CD4-positive, alpha-beta T cell treated with Interleukin-15 for 4 hours (primary cell): Measurements from ENCODE around the gene MECP2.
"Not testable (repeated sequence)": the region's sequence is repeated elsewhere in the genome, so short reads cannot be mapped to it uniquely, and the experiment has no call there.

Experiments
- DNase-seq: peaks from one replicate; pipeline ENCODE4 v3.0.0-alpha.2; 2020; ENCODE audit warnings: low spot score

Gene MECP2

GRCh38 chrX:154017766-154018517, 79.6 kb downstream of the MECP2 start:
- DNase-seq: no peak

- DNase-seq: no peak
These were observed 81.0 kb downstream of the MECP2 start for GRCh38 chrX:154016366-154017076.

DNA sequence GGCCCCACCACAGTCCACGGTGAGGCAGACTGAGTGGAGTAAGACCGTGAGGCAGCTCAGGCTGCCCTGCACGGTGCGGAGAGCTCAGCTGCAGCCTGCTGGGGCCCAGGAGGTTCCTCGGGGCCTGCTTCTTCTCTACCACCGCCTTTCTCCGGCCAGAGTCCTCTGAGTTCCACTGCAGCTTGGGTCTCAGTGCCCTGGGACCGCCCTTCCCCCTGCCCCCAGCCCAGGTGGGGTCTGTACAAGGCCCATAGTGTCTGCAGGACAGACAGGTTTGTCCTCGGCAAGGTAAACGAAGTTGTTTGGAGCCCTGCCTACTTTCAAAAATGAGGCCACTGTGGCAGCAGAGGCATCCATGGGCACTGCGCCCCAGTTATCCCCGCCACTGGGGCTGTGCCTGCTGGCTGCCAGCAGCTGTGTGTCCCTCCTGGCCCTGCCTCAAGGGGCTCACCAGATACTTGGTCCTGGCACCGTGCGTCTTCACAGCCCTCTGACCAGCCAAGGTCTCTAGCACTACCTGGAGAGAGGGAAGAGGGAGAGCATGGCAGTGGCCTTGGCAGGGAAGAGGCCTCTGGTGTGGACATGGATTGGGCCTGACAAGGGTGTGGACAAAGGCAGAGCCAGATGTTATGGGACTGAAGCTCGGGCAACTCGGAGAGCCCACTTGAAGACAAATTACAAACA, 81.8 kb downstream of the MECP2 start:
- DNase-seq: no peak

GRCh38 chrX:154014429-154015380, 82.8 kb downstream of the MECP2 start:
- no peak for DNase-seq

DNA sequence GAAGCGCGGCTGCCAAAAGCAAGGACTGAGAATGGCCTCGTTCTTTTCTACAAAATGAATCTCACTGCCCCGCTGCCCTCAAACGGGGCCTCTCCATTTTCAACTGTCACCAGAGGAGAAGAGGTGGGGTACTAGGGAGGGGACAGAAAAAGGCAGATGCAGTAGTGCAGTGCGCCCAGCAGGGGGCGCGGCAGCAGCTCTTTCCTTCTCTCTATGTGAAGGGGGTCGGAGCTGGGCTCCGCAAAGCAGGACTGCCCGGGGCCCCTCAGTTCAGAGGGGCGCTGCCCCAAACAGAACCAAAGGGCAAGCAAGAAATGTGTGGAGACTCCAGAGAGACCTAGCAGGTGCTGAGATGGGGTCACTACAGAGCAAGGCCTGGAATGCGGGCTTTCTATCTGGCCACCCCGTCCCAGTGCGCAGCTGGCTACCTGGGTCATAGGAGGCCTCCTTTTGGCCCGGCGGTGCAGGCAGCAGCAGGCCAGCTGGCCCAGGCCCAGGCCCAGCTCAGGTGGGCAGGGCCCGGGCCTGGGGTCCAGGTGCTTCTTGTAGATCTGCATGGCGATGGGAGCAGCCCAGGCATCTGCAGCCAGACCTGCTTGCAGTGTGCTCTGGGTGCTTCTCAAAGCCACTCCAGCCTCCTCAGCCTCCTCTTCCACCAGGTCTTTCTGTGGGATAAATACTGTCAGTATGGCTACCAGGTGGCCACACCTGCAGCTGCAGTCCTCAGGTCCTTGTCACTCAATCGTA, 83.7 kb downstream of the MECP2 start:
- DNase-seq: peak; percentile 50

- no peak for DNase-seq
These were observed 84.5 kb downstream of the MECP2 start for GRCh38 chrX:154013001-154013421.

DNA sequence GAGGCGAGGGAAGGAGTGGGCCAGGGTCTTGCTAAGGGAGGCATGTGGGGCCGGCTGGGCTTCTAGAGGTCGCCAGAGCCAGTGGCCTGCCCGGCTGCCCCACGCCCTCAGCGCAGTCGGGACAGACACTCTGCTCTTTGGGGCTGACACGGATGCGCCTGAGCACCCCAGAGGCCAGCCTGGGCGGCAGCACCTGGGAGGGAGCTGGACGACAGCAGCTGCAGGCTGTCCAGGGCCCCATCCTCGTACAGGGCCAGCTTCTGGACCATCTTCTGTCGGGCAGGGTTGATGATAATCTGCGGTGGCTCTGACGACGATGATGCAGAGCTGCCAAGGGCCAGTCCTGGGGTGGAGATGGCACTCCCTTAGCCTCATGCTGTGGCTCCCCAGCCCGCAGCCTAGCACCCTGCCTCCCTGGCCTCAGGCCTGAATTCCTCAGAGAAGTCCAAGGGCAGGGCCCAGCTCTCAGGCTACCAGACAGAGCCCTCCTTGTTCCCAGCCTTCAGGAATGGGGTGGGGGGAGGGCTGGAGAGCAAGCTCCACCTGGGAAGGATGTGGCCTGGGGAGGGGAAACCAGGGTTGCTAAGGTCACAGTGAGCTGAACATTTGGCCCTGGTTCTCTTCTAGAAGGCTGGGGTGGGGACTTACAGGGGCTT, 85.1 kb downstream of the MECP2 start:
- DNase-seq: no peak

DNA sequence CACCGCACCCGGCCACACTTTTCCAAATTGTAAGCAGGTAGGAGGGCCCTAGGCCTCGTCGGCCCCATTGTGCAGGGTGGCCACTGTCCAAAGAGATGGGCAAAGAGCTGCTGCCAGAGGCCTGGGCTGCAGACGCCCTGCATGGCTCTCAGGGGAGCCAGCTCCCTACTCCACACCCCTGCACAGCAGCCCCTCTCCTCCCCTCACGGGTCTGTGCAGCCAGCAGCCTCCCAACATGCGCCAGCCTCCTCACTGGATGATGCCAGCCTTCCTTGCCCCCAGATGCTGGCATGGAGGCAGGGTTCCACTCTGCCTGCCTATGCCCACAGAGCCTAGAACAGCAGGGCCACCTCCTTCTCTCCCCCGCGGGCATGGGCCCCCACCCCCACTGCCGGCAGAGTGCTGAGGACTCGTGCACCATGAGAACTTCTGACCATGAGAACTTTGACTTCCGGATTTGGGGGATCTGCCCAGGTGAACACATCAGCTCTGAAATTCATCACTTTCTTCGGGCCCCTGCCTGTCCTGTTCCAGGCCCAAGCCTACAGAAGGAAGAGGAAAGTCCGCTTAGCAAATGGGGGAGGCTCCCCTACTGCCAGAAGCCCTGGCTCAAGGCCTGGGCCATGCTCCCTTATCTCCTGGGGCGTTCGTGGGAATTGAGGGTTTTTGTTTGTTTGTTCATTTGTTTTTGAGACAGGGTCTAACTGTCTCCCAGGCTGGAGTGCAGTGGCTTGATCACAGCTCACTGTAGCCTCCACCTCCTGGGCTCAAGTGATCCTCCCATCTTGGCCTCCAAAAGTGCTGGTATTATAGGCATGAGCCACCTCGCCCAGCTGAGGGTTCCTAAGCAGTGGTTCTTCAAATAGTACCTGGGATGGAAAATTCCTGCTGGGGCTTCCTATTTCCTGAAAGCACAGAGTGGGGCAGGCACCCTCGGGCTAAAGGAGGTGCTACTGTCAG, 85.9 kb downstream of the MECP2 start:
- no peak for DNase-seq

GRCh38 chrX:154010330-154011087, 87.0 kb downstream of the MECP2 start:
- DNase-seq: no peak

DNA sequence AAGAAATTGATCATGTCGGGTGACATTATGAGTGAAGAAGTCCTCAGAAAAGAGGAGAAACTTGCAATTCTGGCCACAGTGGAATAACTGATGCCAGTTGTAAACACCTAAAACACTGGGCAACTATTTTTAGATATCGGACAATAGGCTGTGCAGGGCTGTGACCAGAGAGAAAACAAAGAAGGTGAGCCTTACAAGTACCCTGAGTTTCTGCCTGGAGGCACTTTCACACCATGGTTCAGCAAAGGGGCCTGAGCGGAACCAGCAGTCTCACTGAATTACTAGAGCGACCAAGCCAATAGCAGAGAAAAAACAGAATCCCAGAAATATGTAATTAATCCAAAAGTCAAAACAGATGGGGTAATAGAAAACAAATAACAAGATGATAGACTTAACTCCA, 89.0 kb downstream of the MECP2 start:
- DNase-seq: no peak

DNA sequence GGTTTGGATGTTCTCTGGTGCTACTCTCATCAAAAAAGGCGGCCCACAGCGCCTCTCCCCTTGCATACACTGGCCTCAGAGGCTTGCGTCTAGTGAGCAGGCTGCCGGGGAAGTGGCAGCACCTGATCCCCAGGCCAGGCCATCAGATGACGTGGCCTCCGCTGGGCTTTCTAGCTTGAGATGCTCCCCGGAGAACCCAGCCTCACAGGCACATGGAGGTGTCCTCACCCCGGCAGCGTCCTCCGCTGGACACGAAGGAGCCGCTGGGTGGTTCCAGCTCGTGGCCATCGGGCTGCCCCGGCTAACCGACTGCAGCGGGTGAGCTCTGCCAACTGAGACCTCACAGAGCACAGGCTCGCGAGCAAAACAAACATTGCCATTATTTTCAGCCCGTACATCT, 90.6 kb downstream of the MECP2 start:
- no peak for DNase-seq

DNA sequence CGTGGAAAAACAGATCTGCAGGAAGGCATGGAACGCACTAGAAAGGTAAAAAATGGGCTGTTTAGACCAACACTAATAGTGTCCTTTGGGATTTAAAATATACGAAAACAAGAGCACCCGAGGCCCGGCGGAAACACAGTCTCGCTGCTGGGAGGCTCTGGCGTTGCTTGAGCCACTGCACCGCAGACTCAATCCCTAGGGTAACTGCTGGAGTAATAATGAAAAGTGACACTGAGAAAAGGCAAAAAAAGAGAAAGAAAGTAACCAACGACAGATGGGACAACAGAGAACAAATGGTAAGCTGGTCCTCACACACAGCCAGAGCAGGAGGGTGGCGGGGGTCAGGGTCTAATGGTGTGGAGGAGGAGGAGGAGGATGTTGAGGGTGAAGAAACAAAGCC, 93.2 kb downstream of the MECP2 start:
- DNase-seq: no peak

DNA sequence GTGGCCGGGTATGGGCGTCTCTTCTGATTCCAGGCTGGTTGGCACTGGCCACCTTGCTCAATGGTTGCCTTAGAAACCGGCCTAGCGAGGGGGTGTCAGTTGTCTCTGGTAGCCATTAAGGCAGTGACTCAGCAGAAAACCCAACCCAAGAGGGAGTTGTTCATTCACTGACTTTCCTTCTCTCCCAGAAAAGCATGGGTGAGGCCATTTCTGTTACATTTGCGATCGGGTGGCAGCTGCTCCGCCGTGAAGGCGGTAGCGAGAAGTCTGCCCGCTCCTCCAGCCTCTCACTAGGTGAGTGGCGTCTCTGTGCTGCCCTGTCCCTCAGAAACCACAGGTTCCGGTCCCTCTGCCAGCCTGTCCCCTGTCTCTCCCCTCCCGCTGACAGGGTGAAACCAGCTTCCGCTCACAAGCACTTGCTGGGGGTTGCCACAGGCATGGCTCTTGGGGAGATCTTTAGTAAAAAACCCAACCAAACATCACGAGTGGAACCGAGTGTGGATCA, 95.2 kb downstream of the MECP2 start:
- DNase-seq: peak; percentile 61

DNA sequence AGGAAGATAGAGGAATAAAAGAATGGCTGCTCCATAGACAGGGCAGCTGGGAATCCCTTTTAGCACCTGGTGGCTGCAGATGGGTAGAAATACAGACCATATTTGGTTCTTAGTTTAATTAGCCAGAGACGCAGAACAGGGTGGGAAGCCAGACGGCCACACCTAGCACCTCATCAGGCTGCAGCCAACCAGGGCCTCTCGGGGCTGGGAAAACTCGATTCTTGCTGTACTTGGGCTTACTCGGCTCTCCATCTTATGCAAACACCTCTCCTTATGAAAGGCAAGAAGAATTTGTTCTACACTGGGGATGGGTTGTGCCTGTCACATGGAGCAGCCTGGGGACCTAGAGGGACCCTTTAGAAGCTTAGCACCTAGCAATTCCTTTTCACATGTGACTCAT, 97.5 kb downstream of the MECP2 start:
- DNase-seq: no peak

- no peak for DNase-seq
These were observed 98.0 kb downstream of the MECP2 start for GRCh38 chrX:153999359-154000037.

DNA sequence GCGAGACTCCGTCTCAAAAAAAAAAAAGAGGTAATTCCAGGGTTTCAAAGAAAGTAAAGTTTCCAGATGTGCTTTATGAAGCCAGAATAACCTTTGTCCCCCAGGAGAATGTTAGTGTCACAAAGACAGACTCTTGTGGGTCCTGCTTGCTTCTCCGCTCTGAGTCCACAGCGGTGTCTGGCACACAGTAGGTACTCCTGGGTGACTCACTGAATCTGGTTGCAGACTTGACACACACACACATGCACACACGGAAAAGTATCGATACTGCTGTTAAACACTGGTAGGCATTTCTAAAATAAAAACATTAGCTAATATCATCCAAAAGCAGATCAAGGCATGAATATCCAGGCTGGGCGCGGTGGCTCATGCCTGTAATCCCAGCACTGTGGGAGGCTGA, 102.0 kb downstream of the MECP2 start:
- DNase-seq: no peak

GRCh38 chrX:153994398-153994797, 103.1 kb downstream of the MECP2 start:
- DNase-seq: not testable (repeated sequence)

GRCh38 chrX:153993978-153994377, 103.5 kb downstream of the MECP2 start:
- DNase-seq: no peak
